Keratinocyte (primary cell): ENCODE measurements around the gene MRTFA.

Source experiments
- CTCF ChIP-seq, 3 experiments: IDR thresholded peaks in 1 of 3; conservative IDR thresholded peaks in 1 of 3; optimal IDR thresholded peaks in 1 of 3; 2 replicates in 2 of 3; 3 replicates in 1 of 3; pipeline versions ENCODE3 to v1.5.1; 2011; ENCODE audit warnings: low read length in 3 of 3, mild to moderate bottlenecking in 3 of 3, moderate library complexity in 2 of 3, control low read depth in 1 of 3, inconsistent platforms in 1 of 3; ENCODE audit not compliant: insufficient read depth in 2 of 3; ENCODE audit errors: extremely low read depth in 1 of 3
- EZH2 ChIP-seq: IDR thresholded peaks from one replicate; pipeline ENCODE4 v1.6.1; 2012; ENCODE audit warnings: inconsistent platforms, mild to moderate bottlenecking, low read length, moderate library complexity

- TF ChIP-seq CTCF (optimal IDR thresholded peaks at IDR 0.05 in 1 of 3, IDR thresholded peaks at IDR 0.05 in 1 of 3, conservative IDR thresholded peaks at IDR 0.05 in 1 of 3; ENCODE audit: extremely low read depth in 1 of 3, insufficient read depth in 2 of 3, low read length in 3 of 3) (no peak), EZH2 (no peak)
Observed at GRCh38 chr22:40391417-40391816, 245.1 kb downstream of the MRTFA start.
